Measurements from ENCODE around the gene NUP93. TPM values are rescaled to one million over a fixed set of nuclear protein-coding genes. Genes with fewer than 3 reads are reported as not detected.

The NUP93 gene
- total and polyA plus RNA-seq, 2 of the 8 experiments (the other 6 are each of a cell fraction or from before 2014, with no cell fraction given), result 147 to 201 TPM

DNA sequence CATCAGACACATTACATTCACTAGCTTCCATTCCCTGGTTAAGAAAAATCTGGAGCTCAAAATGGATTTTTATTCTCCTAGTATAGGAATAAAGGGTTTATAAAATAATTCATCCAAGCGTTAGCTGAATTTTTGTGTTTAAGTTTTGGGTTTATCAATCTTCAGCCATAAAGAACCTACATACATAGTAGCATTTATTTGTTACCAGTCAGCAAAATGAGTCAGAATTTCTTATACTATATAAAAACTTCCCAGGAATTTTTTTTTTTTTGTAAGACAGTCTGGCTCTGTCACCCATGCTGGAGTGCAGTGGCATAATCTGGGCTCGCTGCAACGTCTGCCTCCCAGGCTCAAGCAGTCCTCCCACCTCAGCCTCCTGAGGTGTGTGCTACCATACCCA is 94.9 kb downstream of the NUP93 start:
- no peaks in the 10 kb centered on the region for H3K9me3 ChIP-seq (ENCODE audit: insufficient read depth in 2 of 2, low read depth in 1 of 2, low read length in 1 of 2)
- FAIRE-seq, result no peak
- no peak overlapping the region for H3K27ac ChIP-seq (ENCODE audit: low read depth, low read length)
- ChIA-PET CTCF (ENCODE audit: partially characterized antibody) (interaction anchor here (0.7 to 1.2 kb wide), 5 partner anchors 12 to 223 kb away, joined by 3 to 6 read pairs (median 4); no protein-coding TSS in a partner anchor), POLR2A (ENCODE audit: partially characterized antibody) (interaction anchor here (0.6 kb wide), 2 partner anchors 10 to 58 kb away, joined by 3 read pairs; no protein-coding TSS in a partner anchor)
- H4K20me1 ChIP-seq (replicated peaks in 1 of 2; ENCODE audit: control insufficient read depth in 1 of 2, insufficient read depth in 2 of 2, low read length in 2 of 2), result peaks cover 3 to 5% of the 10 kb centered on the region in 2 experiments
- H4K8ac ChIP-seq (ENCODE audit: extremely low read depth, insufficient read depth, low read length), result no peak overlapping the region
- H2BK15ac ChIP-seq (ENCODE audit: low read length), result no peak overlapping the region
- no peak overlapping the region for H3K14ac ChIP-seq (ENCODE audit: insufficient read length)
- H4K91ac ChIP-seq (replicated peaks; ENCODE audit: insufficient read length, low read length), result no peak overlapping the region
- no peak overlapping the region for H2BK20ac ChIP-seq (ENCODE audit: low read length)
- H3K23ac ChIP-seq (ENCODE audit: insufficient read length), result no peak overlapping the region
- no peak overlapping the region for H4K5ac ChIP-seq (ENCODE audit: insufficient read length, low read depth, low read length)
- H3K79me1 ChIP-seq (ENCODE audit: low read depth, low read length), result no peaks in the 10 kb centered on the region
- H2AK5ac ChIP-seq (ENCODE audit: low read depth, low read length), result no peak overlapping the region
- H2BK120ac ChIP-seq (replicated peaks; ENCODE audit: low read depth, low read length), result no peak overlapping the region
- H3K9ac ChIP-seq (replicated peaks in 1 of 4; ENCODE audit: extremely low read depth in 1 of 4, low read depth in 3 of 4, low read length in 3 of 4), result no peak overlapping the region
- no peak overlapping the region for H3K18ac ChIP-seq (ENCODE audit: extremely low read depth, low read length)
- no peak for DNase-seq (ENCODE audit: low read depth in 1 of 2, low spot score in 2 of 2)
- no peak overlapping the region for H3K4ac ChIP-seq (replicated peaks; ENCODE audit: insufficient read length, low read depth, low read length)
- TF ChIP-seq NRF1 (IDR thresholded peaks at IDR 0.05; ENCODE audit: low read depth, low read length), result no peak
- TF ChIP-seq CTBP2 (IDR thresholded peaks at IDR 0.05; ENCODE audit: borderline replicate concordance, insufficient read depth, insufficient read length, low read length), result no peak
- TF ChIP-seq CREB1 (IDR thresholded peaks at IDR 0.05), result no peak
- TF ChIP-seq SP4 (IDR thresholded peaks at IDR 0.05; ENCODE audit: low read length), result no peak
- no peak for TF ChIP-seq SUZ12 (IDR thresholded peaks at IDR 0.05; ENCODE audit: low read length)
- TF ChIP-seq TCF12 (IDR thresholded peaks at IDR 0.05; ENCODE audit: low read depth, low read length), result no peak
- no peak for TF ChIP-seq HDAC2 (IDR thresholded peaks at IDR 0.05; ENCODE audit: borderline replicate concordance in 1 of 2, low read depth in 2 of 2, low read length in 2 of 2)
- no peak for TF ChIP-seq TBP (IDR thresholded peaks at IDR 0.05; ENCODE audit: low read depth, low read length)
- no peak for TF ChIP-seq BRCA1 (IDR thresholded peaks at IDR 0.05; ENCODE audit: low read depth, low read length)
- WGBS, 2 experiments (ENCODE audit: extremely low coverage in 1 of 2, insufficient coverage in 1 of 2, insufficient read length in 1 of 2, insufficient replicate concordance in 2 of 2, low coverage in 1 of 2, low lambda C conversion rate in 2 of 2, missing lambda C conversion rate in 1 of 2), result 76% methylated on average over 3 of the region's 3 CpGs; no CpG with 5 or more reads in 1 of the 2 experiments
- H3K23me2 ChIP-seq (ENCODE audit: low read depth, low read length), result no peaks in the 10 kb centered on the region
- no peaks in the 10 kb centered on the region for H3K79me2 ChIP-seq (ENCODE audit: control insufficient read depth in 1 of 2, insufficient read depth in 2 of 2, low read length in 2 of 2)
- no peak overlapping the region for H2BK5ac ChIP-seq (ENCODE audit: low read depth, low read length)
- no peaks in the 10 kb centered on the region for H3K27me3 ChIP-seq (replicated peaks in 1 of 4; ENCODE audit: control insufficient read depth in 3 of 4, extremely low read depth in 1 of 4, insufficient read depth in 3 of 4, low read length in 3 of 4)
- H2BK12ac ChIP-seq (ENCODE audit: low read depth, low read length), result no peak overlapping the region
- H3K36me3 ChIP-seq (ENCODE audit: control insufficient read depth in 2 of 4, insufficient read depth in 4 of 4, low read length in 3 of 4), result peaks cover 3 to 33% (median 15%) of the 10 kb centered on the region in 4 experiments
- no peak overlapping the region for H3K4me2 ChIP-seq (ENCODE audit: insufficient read depth in 1 of 2, low read depth in 2 of 2, low read length in 2 of 2)
- peaks cover 0 to 3% (median 1%) of the 10 kb centered on the region in 4 experiments; a peak in 1 of 7 replicates for H3K4me1 ChIP-seq (replicated peaks in 1 of 4; ENCODE audit: control insufficient read depth in 3 of 4, insufficient read depth in 4 of 4, low read length in 3 of 4)
- no peak overlapping the region for H3K4me3 ChIP-seq (ENCODE audit: extremely low read depth in 1 of 4, insufficient read depth in 2 of 4, low read depth in 3 of 4, low read length in 4 of 4)
- H3K56ac ChIP-seq (replicated peaks; ENCODE audit: insufficient read length, low read depth, low read length), result no peak overlapping the region
- H2AFZ ChIP-seq (ENCODE audit: low read length), result no peak overlapping the region

All from H1 (cell line).